ENCODE measurements around the gene SPI1.

DNA sequence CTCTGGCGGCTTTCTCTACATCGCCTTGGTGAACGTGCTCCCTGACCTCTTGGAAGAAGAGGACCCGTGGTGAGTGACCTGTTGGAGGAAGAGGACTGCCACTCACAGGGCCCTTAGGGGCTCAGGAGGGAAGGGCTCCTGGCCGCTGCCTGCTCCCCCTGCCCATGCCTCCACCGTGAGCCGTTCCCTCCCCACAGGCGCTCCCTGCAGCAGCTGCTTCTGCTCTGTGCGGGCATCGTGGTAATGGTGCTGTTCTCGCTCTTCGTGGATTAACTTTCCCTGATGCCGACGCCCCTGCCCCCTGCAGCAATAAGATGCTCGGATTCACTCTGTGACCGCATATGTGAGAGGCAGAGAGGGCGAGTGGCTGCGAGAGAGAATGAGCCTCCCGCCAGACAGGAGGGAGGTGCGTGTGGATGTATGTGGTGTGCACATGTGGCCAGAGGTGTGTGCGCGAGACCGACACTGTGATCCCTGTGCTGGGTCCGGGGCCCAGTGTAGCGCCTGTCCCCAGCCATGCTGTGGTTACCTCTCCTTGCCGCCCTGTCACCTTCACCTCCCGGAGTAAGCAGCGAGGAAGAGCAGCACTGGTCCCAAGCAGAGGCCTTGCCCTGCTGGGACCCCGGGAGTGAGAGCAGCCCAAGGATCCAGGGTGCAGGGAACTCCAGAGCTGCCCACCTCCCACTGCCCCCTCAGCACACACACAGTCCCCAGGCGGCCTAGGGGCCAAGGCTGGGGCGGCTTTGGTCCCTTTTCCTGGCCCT lies 36.9 kb upstream of the SPI1 start:
- TF ChIP-seq, protein P1, sequence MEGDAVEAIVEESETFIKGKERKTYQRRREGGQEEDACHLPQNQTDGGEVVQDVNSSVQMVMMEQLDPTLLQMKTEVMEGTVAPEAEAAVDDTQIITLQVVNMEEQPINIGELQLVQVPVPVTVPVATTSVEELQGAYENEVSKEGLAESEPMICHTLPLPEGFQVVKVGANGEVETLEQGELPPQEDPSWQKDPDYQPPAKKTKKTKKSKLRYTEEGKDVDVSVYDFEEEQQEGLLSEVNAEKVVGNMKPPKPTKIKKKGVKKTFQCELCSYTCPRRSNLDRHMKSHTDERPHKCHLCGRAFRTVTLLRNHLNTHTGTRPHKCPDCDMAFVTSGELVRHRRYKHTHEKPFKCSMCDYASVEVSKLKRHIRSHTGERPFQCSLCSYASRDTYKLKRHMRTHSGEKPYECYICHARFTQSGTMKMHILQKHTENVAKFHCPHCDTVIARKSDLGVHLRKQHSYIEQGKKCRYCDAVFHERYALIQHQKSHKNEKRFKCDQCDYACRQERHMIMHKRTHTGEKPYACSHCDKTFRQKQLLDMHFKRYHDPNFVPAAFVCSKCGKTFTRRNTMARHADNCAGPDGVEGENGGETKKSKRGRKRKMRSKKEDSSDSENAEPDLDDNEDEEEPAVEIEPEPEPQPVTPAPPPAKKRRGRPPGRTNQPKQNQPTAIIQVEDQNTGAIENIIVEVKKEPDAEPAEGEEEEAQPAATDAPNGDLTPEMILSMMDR (IDR thresholded peaks at IDR 0.05): no peak
- TF ChIP-seq POLR2AphosphoS5 (IDR thresholded peaks at IDR 0.05) (no peak), POLR2A (IDR thresholded peaks at IDR 0.05) (no peak)

Measured in breast epithelium (tissue), 3 donors.